Aorta (tissue), 5 donors: ENCODE results near the gene GRM7. TPM values are rescaled to one million over a fixed set of nuclear protein-coding genes. Genes with fewer than 3 reads are reported as not detected.

Experiments
- ATAC-seq: fragments of 200-7000 bp; cut with Tn5 transposase; one replicate; pipeline ENCODE4 v1.9.1; 2022; ENCODE audit warnings: moderate library complexity; ENCODE audit not compliant: low FRiP score
- DNase-seq, 2 donors: peaks; one replicate each; pipeline ENCODE4 v3.0.0-alpha.2; 2020
- H3K27ac ChIP-seq, 2 donors: one replicate each; pipeline ENCODE4 v1.5.1; 2013; ENCODE audit warnings: low read length in 2 of 2, mild to moderate bottlenecking in 2 of 2, moderate library complexity in 2 of 2, control low read depth in 1 of 2, inconsistent platforms in 1 of 2, low read depth in 1 of 2
- H3K27me3 ChIP-seq, 2 donors: one replicate each; pipeline ENCODE4 v1.6.1; 2013; ENCODE audit warnings: control low read depth in 1 of 2, low read length in 1 of 2, mild to moderate bottlenecking in 1 of 2, moderate library complexity in 1 of 2; ENCODE audit not compliant: insufficient read depth in 2 of 2, control insufficient read depth in 1 of 2
- H3K36me3 ChIP-seq, 2 donors: one replicate each; pipeline ENCODE4 v1.6.1; 2013; ENCODE audit warnings: control low read depth in 1 of 2, low read length in 1 of 2, mild to moderate bottlenecking in 1 of 2; ENCODE audit not compliant: insufficient read depth in 2 of 2, control insufficient read depth in 1 of 2
- H3K4me1 ChIP-seq, 2 donors: one replicate each; pipeline ENCODE4 v1.6.1; 2013; ENCODE audit warnings: low read length in 2 of 2, control low read depth in 1 of 2, mild to moderate bottlenecking in 1 of 2, moderate library complexity in 1 of 2; ENCODE audit not compliant: insufficient read depth in 2 of 2, control insufficient read depth in 1 of 2
- H3K4me3 ChIP-seq, 2 donors: one replicate each; pipeline ENCODE4 v1.5.1; 2013; ENCODE audit warnings: low read length in 2 of 2, control low read depth in 1 of 2, mild to moderate bottlenecking in 1 of 2
- H3K9me3 ChIP-seq: one replicate; pipeline ENCODE4 v1.6.1; 2013; ENCODE audit warnings: mild to moderate bottlenecking, low read length; ENCODE audit not compliant: control insufficient read depth
- WGBS, 2 donors: extraction: QIAGEN DNeasy Blood & Tissue Kit; methylation state at CpG; one replicate each; pipeline ENCODE4 v1.1.7; 2013; 5-methylcytosine and 5-hydroxymethylcytosine counted together
- intact Hi-C, 2 donors: fragments of 100-400 bp; cut with DNase I; formaldehyde crosslinking; loops; one replicate each; pipeline versions ENCODE4 v1.14.2 to v1.15.0; 2022
- long read RNA-seq, 2 donors: library from polyadenylated mRNA; unstranded; transcript quantifications; one replicate each; pipeline ENCODE4 v2.0.0, GENCODE V29; 2020 to 2021
- polyA plus RNA-seq, 2 donors: library from polyadenylated mRNA; stranded (reverse); fragments of 200-250 nt; gene quantifications; one replicate each; pipeline ENCODE4 v1.2.3, GENCODE V29; 2013
- total RNA-seq, 2 donors: library from RNA; stranded (reverse); fragmentation: NEBNext Ultra II Directional; extraction: Animal tissue kit (Norgen Biotek cat#: 25700); gene quantifications; one replicate each; pipeline ENCODE4 v1.2.1, GENCODE V29; 2021
- donor health status: healthy with polysubstance abuse.
- donor health status: Bipolar disorder and iron deficiency.
- donor health status: DM: no; HTN: no; CAD: no.
- donor health status: DM: no; HTN: no; CAD: no.
- donor health status: DM: yes; HTN: yes; CAD: no.

Gene GRM7
- total RNA-seq (1 to 10 TPM in 1 of 2 donors, under 1 TPM in 1; 0.88 to 2.5 TPM), polyA plus RNA-seq (under 1 TPM; 0.10 to 0.13 TPM)
- long read RNA-seq, donor 1, partial matches to known transcripts: 1 of 2 reads
- long read RNA-seq, donor 1, other reads (novel, unspliced or antisense): 1 of 2 reads
- long read RNA-seq, donor 2, partial matches to known transcripts: 0 of 6 reads
- long read RNA-seq, donor 2, other reads (novel, unspliced or antisense): 6 of 6 reads

GRCh38 chr3:6860954-6861624 is at the start of gene GRM7:
TSS of gene GRM7 (plus strand) at chr3:6861115.
- intact Hi-C loops: no loop called here
- ATAC-seq (peak; percentile 69), DNase-seq (peak in 1 of 2 donors; percentile 71)
- Histone ChIP-seq H3K4me1 (no peaks in the 10 kb centered on the region), H3K4me3 (peak within 1 kb of the TSS; percentile 8 to 32), H3K27me3 (no peaks in the 10 kb centered on the region), H3K9me3 (no peaks in the 10 kb centered on the region), H3K27ac (no peak within 1 kb of the TSS), H3K36me3 (no peaks in the 10 kb centered on the region)
- WGBS, 2 donors: 0 to 2% methylated on average over 40 to 62 of the region's 62 CpGs

GRCh38 chr3:6821411-6821810 is 39.5 kb upstream of the GRM7 start:
- intact Hi-C loops: no loop called here
- whole genome bisulfite sequencing, 2 donors: 83 to 85% methylated on average over 3 of the region's 3 CpGs
- ATAC-seq (no peak), DNase-seq (no peak)
- no peak overlapping the region for H3K4me3 ChIP-seq
- H3K27me3 ChIP-seq: no peaks in the 10 kb centered on the region
- no peaks in the 10 kb centered on the region for H3K36me3 ChIP-seq
- no peaks in the 10 kb centered on the region for H3K9me3 ChIP-seq
- no peak overlapping the region for H3K27ac ChIP-seq
- no peaks in the 10 kb centered on the region for H3K4me1 ChIP-seq

GRCh38 chr3:6825524-6825923 is 35.4 kb upstream of the GRM7 start:
- no peaks in the 10 kb centered on the region for H3K36me3 ChIP-seq
- H3K27ac ChIP-seq: no peak overlapping the region
- H3K4me1 ChIP-seq: no peaks in the 10 kb centered on the region
- H3K4me3 ChIP-seq: no peak overlapping the region
- ATAC-seq: no peak
- intact Hi-C loops: no loop called here
- no peaks in the 10 kb centered on the region for H3K27me3 ChIP-seq
- no peaks in the 10 kb centered on the region for H3K9me3 ChIP-seq
- 76 to 77% methylated on average over 1 of the region's 1 CpG for WGBS, 2 donors
- no peak for DNase-seq

- ATAC-seq: no peak
Observed at GRCh38 chr3:6827453-6827852, 33.5 kb upstream of the GRM7 start.

GRCh38 chr3:6844723-6845122 is 16.2 kb upstream of the GRM7 start:
- no peak for DNase-seq
- intact Hi-C loops: no loop called here
- no peak for ATAC-seq
- Histone ChIP-seq H3K4me1 (no peaks in the 10 kb centered on the region), H3K36me3 (no peaks in the 10 kb centered on the region), H3K27me3 (no peaks in the 10 kb centered on the region), H3K4me3 (no peak overlapping the region), H3K9me3 (no peaks in the 10 kb centered on the region), H3K27ac (no peak overlapping the region)
- 95 to 97% methylated on average over 1 of the region's 1 CpG for WGBS, 2 donors

More at GRCh38 chr3:6827453-6827852, 33.5 kb upstream of the GRM7 start:
- Histone ChIP-seq H3K9me3 (no peaks in the 10 kb centered on the region), H3K36me3 (no peaks in the 10 kb centered on the region), H3K27me3 (no peaks in the 10 kb centered on the region), H3K27ac (no peak overlapping the region), H3K4me1 (no peaks in the 10 kb centered on the region), H3K4me3 (no peak overlapping the region)
- intact Hi-C loops: no loop called here
- no peak for DNase-seq
- WGBS, 2 donors: 44 to 50% methylated on average over 6 of the region's 6 CpGs

GRCh38 chr3:6854184-6854583 is 6.7 kb upstream of the GRM7 start:
- intact Hi-C loops: no loop called here
- 73 to 97% methylated on average over 2 of the region's 2 CpGs for WGBS, 2 donors
- H3K9me3 ChIP-seq: no peaks in the 10 kb centered on the region
- H3K4me3 ChIP-seq: no peak overlapping the region
- H3K4me1 ChIP-seq: no peaks in the 10 kb centered on the region
- no peak overlapping the region for H3K27ac ChIP-seq
- no peaks in the 10 kb centered on the region for H3K27me3 ChIP-seq
- ATAC-seq: no peak
- no peak for DNase-seq
- no peaks in the 10 kb centered on the region for H3K36me3 ChIP-seq

- intact Hi-C loops: no loop called here
- ATAC-seq: no peak
Observed at GRCh38 chr3:6857510-6857909, 3.4 kb upstream of the GRM7 start.

GRCh38 chr3:6860149-6860953 is 564 bp upstream of the GRM7 start:
- no peaks in the 10 kb centered on the region for H3K36me3 ChIP-seq
- H3K27me3 ChIP-seq: no peaks in the 10 kb centered on the region
- H3K9me3 ChIP-seq: no peaks in the 10 kb centered on the region
- ATAC-seq: peak; percentile 31
- H3K4me1 ChIP-seq: no peaks in the 10 kb centered on the region
- peak overlapping the region in 1 of 2 donors; percentile 32 for H3K4me3 ChIP-seq
- no peak for DNase-seq
- WGBS, 2 donors: 13% methylated on average over 28 of the region's 28 CpGs
- intact Hi-C loops: no loop called here
- no peak overlapping the region for H3K27ac ChIP-seq

More at GRCh38 chr3:6857510-6857909, 3.4 kb upstream of the GRM7 start:
- H3K9me3 ChIP-seq: no peaks in the 10 kb centered on the region
- H3K36me3 ChIP-seq: no peaks in the 10 kb centered on the region
- H3K27ac ChIP-seq: no peak overlapping the region
- H3K27me3 ChIP-seq: no peaks in the 10 kb centered on the region
- DNase-seq: no peak
- H3K4me3 ChIP-seq: no peak overlapping the region
- 55 to 61% methylated on average over 5 of the region's 5 CpGs for WGBS, 2 donors
- H3K4me1 ChIP-seq: no peaks in the 10 kb centered on the region
